ENCODE results near the gene GPR151.

GPR151 gene

DNA sequence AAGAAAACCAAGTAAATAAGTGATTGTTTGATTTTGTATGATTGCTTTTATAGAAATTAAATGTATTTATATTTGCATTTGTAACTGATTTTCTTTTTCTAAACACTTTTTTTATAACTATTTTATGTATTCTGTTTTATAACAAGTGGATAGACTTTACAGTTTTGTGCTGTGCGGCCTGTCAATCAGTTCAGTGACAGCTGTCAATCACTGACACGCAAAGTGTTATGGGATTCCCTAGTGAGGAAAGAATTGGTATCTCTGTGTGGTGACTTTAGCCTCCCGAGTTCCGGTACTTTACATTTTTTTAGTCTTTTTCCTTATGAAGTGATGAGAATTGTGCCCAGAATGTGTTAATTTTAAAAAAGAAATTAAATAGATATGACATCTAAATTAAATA, 16.3 kb downstream of the GPR151 start:
- H3K9me3 ChIP-seq (ENCODE audit: control insufficient read depth, low read length) = no peaks in the 10 kb centered on the region
- no peak overlapping the region for H3K18ac ChIP-seq (ENCODE audit: low read depth in 1 of 2, low read length in 2 of 2)
- H3K4ac ChIP-seq (ENCODE audit: low read depth in 1 of 2, low read length in 2 of 2) = no peak overlapping the region
- H3K4me3 ChIP-seq (ENCODE audit: insufficient read depth in 1 of 2, low read depth in 1 of 2, low read length in 2 of 2) = no peak overlapping the region
- no peaks in the 10 kb centered on the region for H3K4me1 ChIP-seq (ENCODE audit: control insufficient read depth, insufficient read depth, low read depth, low read length)
- no peak overlapping the region for H2AFZ ChIP-seq (ENCODE audit: low read depth, low read length)
- peaks cover 17% of the 10 kb centered on the region for H3K79me1 ChIP-seq (replicated peaks; ENCODE audit: low read length, poor library complexity, severe bottlenecking)
- no peak for DNase-seq
- H3K36me3 ChIP-seq (ENCODE audit: control insufficient read depth in 1 of 2, insufficient read depth in 2 of 2, low read depth in 1 of 2, low read length in 2 of 2) = peaks cover 4 to 59% of the 10 kb centered on the region in 2 experiments
- no peak overlapping the region for H2BK12ac ChIP-seq (ENCODE audit: low read length in 2 of 2)
- H3K14ac ChIP-seq (ENCODE audit: low read length in 2 of 2) = no peak overlapping the region
- no peaks in the 10 kb centered on the region for H3K27me3 ChIP-seq (ENCODE audit: control insufficient read depth in 1 of 2, insufficient read depth in 1 of 2, low read length in 2 of 2)
- no peak overlapping the region for H4K8ac ChIP-seq (ENCODE audit: low read length)
- 100% methylated on average over 4 of the region's 4 CpGs for WGBS
- H2BK5ac ChIP-seq (ENCODE audit: low read depth, low read length, poor library complexity, severe bottlenecking) = no peak overlapping the region
- no peak overlapping the region for H3K27ac ChIP-seq (ENCODE audit: low read length, poor library complexity, severe bottlenecking)
- H3K23ac ChIP-seq (ENCODE audit: low read length in 2 of 2) = no peak overlapping the region
- no peak overlapping the region for H3K9ac ChIP-seq (ENCODE audit: low read length)
- no peak overlapping the region for H2AK5ac ChIP-seq (ENCODE audit: low read length, severe bottlenecking)
- H2BK120ac ChIP-seq (ENCODE audit: low read depth, low read length) = no peak overlapping the region
- no peak overlapping the region for H3K4me2 ChIP-seq (ENCODE audit: low read length, poor library complexity, severe bottlenecking)
- H4K91ac ChIP-seq (ENCODE audit: low read length) = no peak overlapping the region
- no peak overlapping the region for H2BK15ac ChIP-seq (ENCODE audit: low read depth, poor library complexity, severe bottlenecking)

GRCh38 chr5:146494656-146495055, 21.3 kb downstream of the GPR151 start:
- H3K27me3 ChIP-seq (ENCODE audit: control insufficient read depth in 1 of 2, insufficient read depth in 1 of 2, low read length in 2 of 2) = no peaks in the 10 kb centered on the region
- H3K4ac ChIP-seq (ENCODE audit: low read depth in 1 of 2, low read length in 2 of 2) = no peak overlapping the region
- H3K23ac ChIP-seq (ENCODE audit: low read length in 2 of 2) = no peak overlapping the region
- no peak overlapping the region for H2BK5ac ChIP-seq (ENCODE audit: low read depth, low read length, poor library complexity, severe bottlenecking)
- H4K8ac ChIP-seq (ENCODE audit: low read length) = no peak overlapping the region
- no peak overlapping the region for H2BK120ac ChIP-seq (ENCODE audit: low read depth, low read length)
- H4K91ac ChIP-seq (ENCODE audit: low read length) = no peak overlapping the region
- no peaks in the 10 kb centered on the region for H3K9me3 ChIP-seq (ENCODE audit: control insufficient read depth, low read length)
- no peak overlapping the region for H3K4me2 ChIP-seq (ENCODE audit: low read length, poor library complexity, severe bottlenecking)
- H2AK5ac ChIP-seq (ENCODE audit: low read length, severe bottlenecking) = no peak overlapping the region
- no peak overlapping the region for H2BK12ac ChIP-seq (ENCODE audit: low read length in 2 of 2)
- WGBS = 100% methylated on average over 1 of the region's 2 CpGs
- H3K14ac ChIP-seq (ENCODE audit: low read length in 2 of 2) = no peak overlapping the region
- peaks cover 16% of the 10 kb centered on the region for H3K79me1 ChIP-seq (replicated peaks; ENCODE audit: low read length, poor library complexity, severe bottlenecking)
- H3K4me3 ChIP-seq (ENCODE audit: insufficient read depth in 1 of 2, low read depth in 1 of 2, low read length in 2 of 2) = no peak overlapping the region
- H3K36me3 ChIP-seq (ENCODE audit: control insufficient read depth in 1 of 2, insufficient read depth in 2 of 2, low read depth in 1 of 2, low read length in 2 of 2) = peaks cover 7 to 60% of the 10 kb centered on the region in 2 experiments
- DNase-seq = no peak
- H3K27ac ChIP-seq (ENCODE audit: low read length, poor library complexity, severe bottlenecking) = no peak overlapping the region
- no peak overlapping the region for H2AFZ ChIP-seq (ENCODE audit: low read depth, low read length)
- no peak overlapping the region for H3K18ac ChIP-seq (ENCODE audit: low read depth in 1 of 2, low read length in 2 of 2)
- H2BK15ac ChIP-seq (ENCODE audit: low read depth, poor library complexity, severe bottlenecking) = no peak overlapping the region
- no peak overlapping the region for H3K9ac ChIP-seq (ENCODE audit: low read length)
- H3K4me1 ChIP-seq (ENCODE audit: control insufficient read depth, insufficient read depth, low read depth, low read length) = no peaks in the 10 kb centered on the region

DNA sequence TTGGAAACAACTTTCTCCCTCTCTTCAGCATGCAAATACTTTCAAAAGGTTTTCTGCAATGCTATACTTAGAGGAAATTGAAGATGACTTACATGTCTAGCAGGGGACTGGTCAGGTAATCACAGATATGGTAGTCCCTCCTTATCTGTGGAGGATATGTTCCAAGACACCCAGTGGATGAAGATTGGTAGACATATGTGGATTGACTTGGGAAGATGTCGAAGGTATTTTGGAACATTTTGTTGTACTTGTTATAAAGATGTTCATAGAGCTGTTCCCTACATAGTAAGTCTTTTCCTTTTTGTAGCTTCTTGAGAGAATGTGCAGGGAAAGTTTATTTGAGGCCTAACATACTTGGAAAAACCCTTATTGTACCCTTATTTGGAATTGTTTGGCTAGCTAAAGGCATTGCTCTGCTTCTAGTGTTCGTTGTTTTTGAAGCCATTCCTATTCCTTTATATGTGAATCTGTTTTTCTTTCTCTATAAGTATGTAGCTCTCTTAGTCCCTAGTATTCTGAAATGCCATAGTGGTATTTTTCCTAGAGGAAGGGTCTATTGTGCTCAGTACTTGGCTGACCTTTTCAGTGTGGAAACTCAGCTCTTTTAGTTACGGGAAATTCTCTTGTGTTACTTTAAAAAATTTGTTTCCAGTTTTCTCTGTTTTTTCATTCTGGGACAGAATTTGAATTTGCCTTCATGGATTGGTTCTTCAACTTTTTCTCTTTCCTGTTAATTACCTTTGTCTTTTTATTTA, 25.7 kb downstream of the GPR151 start:
- Histone ChIP-seq H3K18ac (ENCODE audit: low read depth in 1 of 2, low read length in 2 of 2) (no peak overlapping the region), H3K9me3 (ENCODE audit: control insufficient read depth, low read length) (no peaks in the 10 kb centered on the region), H3K4me1 (ENCODE audit: control insufficient read depth, insufficient read depth, low read depth, low read length) (no peaks in the 10 kb centered on the region), H2BK15ac (ENCODE audit: low read depth, poor library complexity, severe bottlenecking) (no peak overlapping the region), H3K79me1 (replicated peaks; ENCODE audit: low read length, poor library complexity, severe bottlenecking) (peaks cover 6% of the 10 kb centered on the region), H3K23ac (ENCODE audit: low read length in 2 of 2) (no peak overlapping the region), H2BK120ac (ENCODE audit: low read depth, low read length) (no peak overlapping the region), H3K4ac (ENCODE audit: low read depth in 1 of 2, low read length in 2 of 2) (no peak overlapping the region), H2BK5ac (ENCODE audit: low read depth, low read length, poor library complexity, severe bottlenecking) (no peak overlapping the region), H4K91ac (ENCODE audit: low read length) (no peak overlapping the region), H3K4me3 (ENCODE audit: insufficient read depth in 1 of 2, low read depth in 1 of 2, low read length in 2 of 2) (no peak overlapping the region), H4K8ac (ENCODE audit: low read length) (no peak overlapping the region), H3K14ac (ENCODE audit: low read length in 2 of 2) (no peak overlapping the region), H2BK12ac (ENCODE audit: low read length in 2 of 2) (no peak overlapping the region), H3K9ac (ENCODE audit: low read length) (no peak overlapping the region), H2AK5ac (ENCODE audit: low read length, severe bottlenecking) (no peak overlapping the region), H3K36me3 (ENCODE audit: control insufficient read depth in 1 of 2, insufficient read depth in 2 of 2, low read depth in 1 of 2, low read length in 2 of 2) (peaks cover 10 to 76% of the 10 kb centered on the region in 2 experiments), H2AFZ (ENCODE audit: low read depth, low read length) (no peak overlapping the region), H3K4me2 (ENCODE audit: low read length, poor library complexity, severe bottlenecking) (no peak overlapping the region), H3K27ac (ENCODE audit: low read length, poor library complexity, severe bottlenecking) (no peak overlapping the region), H3K27me3 (ENCODE audit: control insufficient read depth in 1 of 2, insufficient read depth in 1 of 2, low read length in 2 of 2) (no peaks in the 10 kb centered on the region)
- DNase-seq = no peak
- 100% methylated on average over 2 of the region's 3 CpGs for WGBS

- Histone ChIP-seq H3K18ac (ENCODE audit: low read depth in 1 of 2, low read length in 2 of 2) (no peak overlapping the region), H3K27ac (ENCODE audit: low read length, poor library complexity, severe bottlenecking) (no peak overlapping the region), H3K14ac (ENCODE audit: low read length in 2 of 2) (no peak overlapping the region), H2AFZ (ENCODE audit: low read depth, low read length) (no peak overlapping the region), H3K36me3 (ENCODE audit: control insufficient read depth in 1 of 2, insufficient read depth in 2 of 2, low read depth in 1 of 2, low read length in 2 of 2) (peaks cover 7 to 96% of the 10 kb centered on the region in 2 experiments), H2BK15ac (ENCODE audit: low read depth, poor library complexity, severe bottlenecking) (no peak overlapping the region), H3K27me3 (ENCODE audit: control insufficient read depth in 1 of 2, insufficient read depth in 1 of 2, low read length in 2 of 2) (no peaks in the 10 kb centered on the region), H4K8ac (ENCODE audit: low read length) (no peak overlapping the region), H2BK120ac (ENCODE audit: low read depth, low read length) (no peak overlapping the region), H3K4me3 (ENCODE audit: insufficient read depth in 1 of 2, low read depth in 1 of 2, low read length in 2 of 2) (no peak overlapping the region), H2AK5ac (ENCODE audit: low read length, severe bottlenecking) (no peak overlapping the region), H3K4me2 (ENCODE audit: low read length, poor library complexity, severe bottlenecking) (no peak overlapping the region), H3K9ac (ENCODE audit: low read length) (no peak overlapping the region), H2BK12ac (ENCODE audit: low read length in 2 of 2) (no peak overlapping the region), H2BK5ac (ENCODE audit: low read depth, low read length, poor library complexity, severe bottlenecking) (no peak overlapping the region), H3K9me3 (ENCODE audit: control insufficient read depth, low read length) (no peaks in the 10 kb centered on the region), H3K4ac (ENCODE audit: low read depth in 1 of 2, low read length in 2 of 2) (no peak overlapping the region), H4K91ac (ENCODE audit: low read length) (no peak overlapping the region), H3K23ac (ENCODE audit: low read length in 2 of 2) (no peak overlapping the region), H3K4me1 (ENCODE audit: control insufficient read depth, insufficient read depth, low read depth, low read length) (no peaks in the 10 kb centered on the region), H3K79me1 (replicated peaks; ENCODE audit: low read length, poor library complexity, severe bottlenecking) (peaks cover 7% of the 10 kb centered on the region)
- no peak for DNase-seq
These were observed 31.1 kb downstream of the GPR151 start for GRCh38 chr5:146484714-146485391.

Data from mesenchymal stem cell (in vitro differentiated cells and primary cell).